ENCODE measurements around the gene ACBD6.

GRCh38 chr1:180267761-180268555 lies 234.4 kb downstream of the ACBD6 start:
- TF ChIP-seq POLR2A (IDR thresholded peaks at IDR 0.05) (no peak), CTCF (IDR thresholded peaks at IDR 0.05) (no peak)
